C4-2B (cell line): ENCODE data around the gene TAF4B.

Source experiments
- CTCF ChIP-seq: fragments of 450-650 bp; conservative IDR thresholded peaks from 2 replicates; pipeline ENCODE4 v1.5.1; 2017; ENCODE audit warnings: mild to moderate bottlenecking
- ZFX ChIP-seq: fragments of 450-650 bp; IDR thresholded peaks from 2 replicates; pipeline ENCODE4 v1.6.1; 2017

DNA sequence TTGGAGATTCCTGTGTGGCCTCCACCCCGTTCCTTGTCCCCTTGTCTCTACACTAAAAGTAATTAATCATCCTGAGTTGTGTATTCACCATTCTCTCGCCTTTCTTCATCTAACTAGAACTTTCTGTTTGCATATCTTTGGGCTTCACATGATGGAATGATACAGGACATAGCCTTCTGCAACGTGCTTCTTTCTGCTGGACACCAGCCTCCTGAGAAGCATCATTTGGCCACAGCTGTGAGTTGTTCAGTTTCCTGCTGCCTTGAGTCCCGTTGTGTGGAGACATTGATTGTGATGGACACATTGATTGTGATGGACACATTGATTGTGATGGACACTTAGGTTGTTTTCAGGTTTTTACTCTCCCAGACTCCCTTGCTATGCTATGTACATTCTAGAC, 182.8 kb downstream of the TAF4B start:
- no peak for TF ChIP-seq CTCF
- TF ChIP-seq ZFX = no peak
